GM18951 (cell line): ENCODE results near the gene THYN1.
"Not testable (repeated sequence)": the region's sequence is repeated elsewhere in the genome, so short reads cannot be mapped to it uniquely, and the experiment has no call there.

Source experiments
- POLR2A ChIP-seq: IDR thresholded peaks from 4 replicates; pipeline ENCODE4 v1.6.1; 2011; ENCODE audit warnings: mild to moderate bottlenecking; ENCODE audit not compliant: insufficient read length, insufficient read depth; ENCODE audit errors: extremely low read depth
- in situ Hi-C: fragments of 300-500 bp; cut with MboI; formaldehyde crosslinking; loops from one replicate; pipeline ENCODE4 v1.12.0; 2022; ENCODE audit warnings: low sequenced_read_pairs, mixed read lengths, inconsistent platforms; ENCODE audit not compliant: unreplicated experiment

The THYN1 gene

DNA sequence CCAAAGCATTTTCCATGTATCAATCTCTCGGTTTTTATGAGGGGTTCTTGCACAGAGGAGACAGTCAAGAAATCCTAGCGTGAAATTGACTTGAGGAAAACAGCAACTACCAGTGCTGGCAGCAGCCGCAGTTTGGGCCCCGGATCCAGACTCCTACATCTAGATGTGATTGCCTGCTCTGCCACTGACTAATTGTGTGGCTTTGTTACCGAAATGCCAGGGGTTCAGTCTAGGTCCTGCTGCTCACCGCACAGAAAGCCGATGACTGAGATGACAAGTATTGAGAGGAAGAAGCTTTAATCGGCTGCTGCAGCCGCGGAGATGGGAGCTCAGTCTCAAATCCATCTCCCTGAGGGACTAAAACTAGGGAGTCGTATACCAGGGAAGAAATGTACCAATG lies 14.8 kb upstream of the THYN1 start:
- no peak for TF ChIP-seq POLR2A
- in situ Hi-C loops, result no loop called here

DNA sequence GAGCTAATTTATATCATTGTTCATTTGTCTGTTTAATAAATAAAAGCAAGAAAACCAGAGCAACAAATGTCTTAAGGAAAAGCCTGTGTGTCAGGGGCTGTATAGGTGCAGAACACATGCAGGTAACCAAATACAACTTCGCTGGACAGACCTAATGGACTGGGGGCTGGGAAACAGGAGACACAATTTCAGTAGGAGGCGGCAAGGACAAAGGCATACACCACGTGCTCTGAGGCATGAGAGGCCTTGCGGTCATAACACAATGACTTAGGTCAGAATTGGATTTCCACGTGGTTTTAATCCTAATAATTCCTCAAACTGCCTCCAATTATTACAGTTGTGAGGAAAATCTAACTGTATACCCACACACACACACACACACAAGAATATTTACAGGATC lies 14.3 kb upstream of the THYN1 start:
- no peak for TF ChIP-seq POLR2A
- in situ Hi-C loops, result no loop called here

DNA sequence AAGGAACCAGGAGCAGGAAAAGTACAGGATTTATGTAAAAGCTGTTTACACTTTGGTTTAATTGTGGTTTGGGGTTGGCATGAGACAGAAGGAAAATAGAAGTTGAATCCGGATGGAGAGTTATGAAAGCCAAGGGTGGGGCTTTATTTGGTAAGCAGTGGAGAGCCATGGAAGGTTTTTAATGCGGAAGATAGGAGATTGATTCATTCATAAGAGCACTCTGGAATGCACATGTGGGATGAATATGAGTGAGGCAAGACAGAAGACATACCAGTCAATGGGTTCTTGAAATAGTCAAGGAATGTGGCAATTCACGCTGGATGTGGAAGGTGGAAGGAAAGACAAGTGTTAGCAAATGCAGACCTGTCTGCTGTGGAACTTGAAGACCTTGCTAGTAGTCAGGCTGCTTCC lies 13.7 kb upstream of the THYN1 start:
- TF ChIP-seq POLR2A, result no peak
- in situ Hi-C loops, result no loop called here

DNA sequence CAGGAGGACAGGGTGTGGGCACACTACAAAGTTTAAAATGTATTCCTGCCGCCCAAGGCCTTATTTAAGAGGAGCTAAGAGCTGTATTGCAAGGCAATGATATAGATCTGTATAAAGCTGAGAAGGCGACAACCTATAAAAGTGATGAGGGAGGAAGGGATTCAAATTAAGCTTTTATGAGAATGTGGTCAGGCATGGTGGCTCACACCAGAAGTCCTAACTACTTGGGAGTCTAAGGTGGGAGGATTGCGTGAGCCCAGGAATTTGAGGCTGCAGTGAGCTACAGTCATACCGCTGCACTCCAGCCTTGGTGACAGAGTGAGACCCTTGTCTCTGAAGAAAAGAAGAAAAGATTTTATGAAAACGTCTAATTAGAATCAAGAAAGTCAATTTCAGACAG lies 13.3 kb upstream of the THYN1 start:
- TF ChIP-seq POLR2A, result no peak
- in situ Hi-C loops, result no loop called here

DNA sequence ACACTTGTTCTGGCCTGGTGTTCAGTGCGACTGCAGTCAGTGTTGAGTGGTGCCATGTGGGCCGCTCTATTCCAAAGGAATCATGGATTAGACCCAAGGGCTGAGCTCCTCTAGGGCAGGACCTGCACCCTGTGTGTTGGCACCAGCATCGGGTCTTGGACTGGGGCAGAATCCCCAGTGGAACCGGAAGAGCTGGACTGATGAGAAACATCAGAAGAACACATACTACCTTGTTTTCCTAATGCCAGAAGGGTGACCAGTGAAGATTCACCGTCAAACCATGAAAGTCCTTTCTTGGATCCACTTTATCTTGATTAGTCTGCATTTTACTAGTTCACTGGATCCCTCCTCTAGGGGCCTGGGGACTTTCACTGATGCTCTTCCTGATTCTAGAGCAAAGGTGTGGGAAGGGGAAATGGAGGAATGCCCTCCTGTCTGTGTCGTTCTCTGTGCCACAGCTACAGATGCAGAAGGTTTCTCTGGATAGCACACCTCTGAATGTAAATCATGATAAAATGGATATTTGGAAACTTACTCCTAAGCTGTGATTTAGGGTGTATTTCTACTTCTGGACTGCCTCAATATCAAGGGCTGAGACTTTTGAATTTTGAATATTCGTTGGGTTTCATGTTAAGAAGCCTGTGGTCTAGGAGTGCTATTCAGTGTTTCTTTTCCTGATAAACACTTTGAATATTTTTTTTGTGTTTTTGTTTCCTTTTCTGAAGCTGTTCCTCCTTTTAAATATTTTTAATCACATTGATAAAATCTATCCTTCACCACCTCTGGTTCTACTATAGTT lies 12.0 kb upstream of the THYN1 start:
- in situ Hi-C loops, result no loop called here
- TF ChIP-seq POLR2A, result no peak

DNA sequence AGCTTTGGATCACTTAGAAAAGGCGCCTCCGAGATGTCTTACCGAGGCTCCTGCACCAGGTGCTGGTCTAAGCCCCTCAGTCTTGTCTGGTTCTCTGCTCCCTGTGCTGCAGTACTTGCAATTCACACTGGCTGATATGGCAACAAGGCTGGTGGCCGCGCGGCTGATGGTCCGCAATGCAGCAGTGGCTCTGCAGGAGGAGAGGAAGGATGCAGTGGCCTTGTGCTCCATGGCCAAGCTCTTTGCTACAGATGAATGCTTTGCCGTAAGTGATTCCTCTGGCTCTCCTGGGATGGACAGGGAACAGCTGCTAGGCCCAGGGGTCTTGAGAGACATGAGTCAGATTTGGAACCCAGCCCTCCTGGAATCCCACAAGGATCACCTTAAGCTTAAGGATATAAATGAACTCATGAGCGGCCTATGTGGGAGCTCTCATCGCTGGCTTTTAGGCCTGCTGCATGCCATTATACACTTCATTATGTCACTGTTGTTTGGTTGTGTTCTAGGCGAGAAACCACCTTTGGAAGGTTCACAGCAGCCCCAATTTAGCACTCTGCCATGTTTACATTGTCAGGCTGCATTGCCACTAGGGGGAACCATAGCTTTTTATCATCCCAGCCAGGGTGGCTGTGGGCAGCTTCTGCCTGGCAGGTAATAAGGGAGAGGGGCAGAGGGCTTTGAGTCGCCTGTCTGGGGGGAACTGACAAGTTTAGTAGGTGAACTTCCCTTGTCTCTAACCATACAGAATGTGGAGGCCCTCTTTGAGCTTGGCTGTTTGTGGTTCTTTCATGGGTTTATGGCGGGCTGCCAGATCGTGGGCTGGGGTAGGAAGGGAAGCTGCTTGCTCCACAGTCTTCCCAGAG lies 8.7 kb upstream of the THYN1 start:
- in situ Hi-C loops, result no loop called here
- no peak for TF ChIP-seq POLR2A

DNA sequence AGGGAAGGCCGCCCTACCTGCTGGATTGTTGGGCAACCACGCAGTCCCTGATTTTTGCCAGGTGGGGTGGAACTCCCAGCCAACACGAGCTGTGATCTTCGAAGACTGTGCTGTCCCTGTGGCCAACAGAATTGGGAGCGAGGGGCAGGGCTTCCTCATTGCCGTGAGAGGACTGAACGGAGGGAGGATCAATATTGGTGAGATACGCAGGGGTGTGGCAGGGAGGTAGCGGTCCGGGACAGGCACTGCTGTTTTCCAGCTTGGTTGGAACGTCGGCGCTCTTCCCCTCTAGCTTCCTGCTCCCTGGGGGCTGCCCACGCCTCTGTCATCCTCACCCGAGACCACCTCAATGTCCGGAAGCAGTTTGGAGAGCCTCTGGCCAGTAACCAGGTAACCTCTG lies 7.8 kb upstream of the THYN1 start:
- no peak for TF ChIP-seq POLR2A
- in situ Hi-C loops, result no loop called here

DNA sequence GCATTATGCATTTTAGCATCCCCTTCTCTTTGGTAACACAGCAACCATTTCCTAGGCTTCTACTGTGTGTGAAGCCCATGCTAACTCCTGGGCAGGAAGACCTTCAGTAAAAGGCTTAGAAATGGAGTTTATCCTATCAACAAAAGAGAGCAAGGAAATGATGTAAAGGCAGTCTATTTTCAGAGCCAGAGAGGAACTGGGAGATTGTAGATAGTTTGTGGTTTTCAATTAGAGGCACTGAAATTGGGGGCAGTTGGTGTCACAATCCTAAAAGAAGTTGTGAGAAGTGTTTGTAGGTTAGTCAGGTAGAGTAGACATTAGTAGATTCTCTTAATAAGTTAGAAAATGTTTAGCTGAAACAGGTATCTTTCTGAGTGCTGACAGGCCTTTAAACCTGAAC lies 7.4 kb upstream of the THYN1 start:
- no peak for TF ChIP-seq POLR2A
- in situ Hi-C loops, result no loop called here

DNA sequence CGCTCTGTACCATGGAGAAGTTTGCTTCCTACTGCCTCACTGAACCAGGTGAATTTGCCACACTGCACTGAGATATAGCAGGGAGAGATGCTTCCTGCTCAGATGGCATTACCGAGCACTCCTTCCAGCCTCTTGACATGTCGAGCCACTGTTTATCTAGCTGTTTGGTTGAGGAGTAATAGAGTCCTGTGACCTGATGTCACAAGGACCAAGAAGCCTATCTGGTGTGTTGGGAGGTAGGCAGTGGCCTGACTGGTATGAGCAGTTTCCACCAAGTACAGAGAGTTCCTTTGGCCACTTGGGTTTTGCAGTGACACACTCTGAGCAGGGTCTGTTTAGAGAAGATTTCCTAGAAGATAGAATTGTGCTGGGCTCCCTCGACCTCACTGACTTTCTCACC lies 5.4 kb upstream of the THYN1 start:
- in situ Hi-C loops, result no loop called here
- TF ChIP-seq POLR2A, result no peak

DNA sequence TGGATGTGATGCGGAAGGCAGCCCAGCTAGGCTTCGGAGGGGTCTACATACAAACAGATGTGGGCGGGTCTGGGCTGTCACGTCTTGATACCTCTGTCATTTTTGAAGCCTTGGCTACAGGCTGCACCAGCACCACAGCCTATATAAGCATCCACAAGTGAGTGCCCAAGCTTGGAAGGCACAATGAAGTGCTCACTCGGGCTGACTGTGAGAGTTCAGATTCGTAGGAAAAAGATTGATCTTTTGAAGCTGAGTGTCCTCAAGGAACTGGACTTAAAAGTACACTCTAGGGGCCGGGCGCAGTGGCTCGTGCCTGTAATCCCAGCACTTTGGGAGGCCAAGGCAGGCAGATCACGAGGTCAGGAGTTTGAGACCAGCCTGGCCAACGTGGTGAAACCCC lies 3.9 kb upstream of the THYN1 start:
- in situ Hi-C loops, result no loop called here
- no peak for TF ChIP-seq POLR2A

DNA sequence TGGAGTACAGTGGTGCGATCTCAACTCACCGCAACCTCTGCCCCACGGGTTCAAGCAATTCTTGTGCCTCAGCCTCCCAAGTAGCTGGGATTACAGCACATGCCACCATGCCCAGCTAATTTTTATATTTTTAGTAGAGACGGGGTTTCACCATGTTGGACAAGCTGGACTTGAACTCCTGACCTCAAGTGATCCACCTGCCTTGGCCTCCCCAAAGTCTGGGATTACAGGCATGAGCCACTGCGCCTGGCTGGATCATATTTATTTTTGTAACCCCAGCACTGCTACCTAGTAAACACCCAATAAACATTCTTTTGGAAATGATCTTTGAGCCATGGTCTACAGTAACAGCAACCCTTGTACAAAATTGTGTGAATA lies 2.0 kb upstream of the THYN1 start:
- in situ Hi-C loops, result not testable (repeated sequence)

DNA sequence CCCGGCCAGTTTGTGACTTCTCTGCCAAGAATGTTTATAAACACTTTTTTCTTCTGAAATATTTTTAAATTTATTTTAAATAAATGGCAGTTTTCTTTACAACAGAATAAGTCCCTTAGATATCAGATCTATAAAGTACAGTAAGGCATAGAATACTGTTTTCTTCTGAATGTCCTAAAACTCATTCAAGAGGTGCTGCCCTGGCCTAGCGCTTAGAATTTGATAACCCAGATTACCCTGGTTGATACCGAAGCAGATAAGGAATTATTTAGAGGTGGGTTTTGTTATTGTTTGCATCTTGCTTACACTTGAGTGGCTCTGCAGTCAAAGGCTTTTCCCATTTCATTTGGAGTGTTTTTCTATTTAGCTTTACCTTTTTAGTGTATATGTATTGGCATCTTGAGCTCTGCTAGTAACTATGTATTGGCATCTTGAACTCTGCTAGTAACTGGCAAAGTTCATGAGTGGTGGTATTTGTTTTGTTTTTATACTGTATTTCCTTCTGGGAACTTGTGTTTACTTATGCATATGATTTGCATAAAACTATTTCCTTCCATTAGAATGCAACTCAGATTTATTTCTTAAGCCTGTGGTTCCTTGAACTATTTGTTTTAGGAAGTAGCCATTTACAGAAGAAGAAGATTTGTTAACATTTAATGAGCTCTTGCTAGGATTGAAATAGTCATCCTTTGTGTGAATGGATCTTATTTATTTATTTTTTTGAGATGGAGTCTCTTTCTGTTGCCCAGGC lies 1.5 kb upstream of the THYN1 start:
- in situ Hi-C loops, result no loop called here
- TF ChIP-seq POLR2A, result no peak

DNA sequence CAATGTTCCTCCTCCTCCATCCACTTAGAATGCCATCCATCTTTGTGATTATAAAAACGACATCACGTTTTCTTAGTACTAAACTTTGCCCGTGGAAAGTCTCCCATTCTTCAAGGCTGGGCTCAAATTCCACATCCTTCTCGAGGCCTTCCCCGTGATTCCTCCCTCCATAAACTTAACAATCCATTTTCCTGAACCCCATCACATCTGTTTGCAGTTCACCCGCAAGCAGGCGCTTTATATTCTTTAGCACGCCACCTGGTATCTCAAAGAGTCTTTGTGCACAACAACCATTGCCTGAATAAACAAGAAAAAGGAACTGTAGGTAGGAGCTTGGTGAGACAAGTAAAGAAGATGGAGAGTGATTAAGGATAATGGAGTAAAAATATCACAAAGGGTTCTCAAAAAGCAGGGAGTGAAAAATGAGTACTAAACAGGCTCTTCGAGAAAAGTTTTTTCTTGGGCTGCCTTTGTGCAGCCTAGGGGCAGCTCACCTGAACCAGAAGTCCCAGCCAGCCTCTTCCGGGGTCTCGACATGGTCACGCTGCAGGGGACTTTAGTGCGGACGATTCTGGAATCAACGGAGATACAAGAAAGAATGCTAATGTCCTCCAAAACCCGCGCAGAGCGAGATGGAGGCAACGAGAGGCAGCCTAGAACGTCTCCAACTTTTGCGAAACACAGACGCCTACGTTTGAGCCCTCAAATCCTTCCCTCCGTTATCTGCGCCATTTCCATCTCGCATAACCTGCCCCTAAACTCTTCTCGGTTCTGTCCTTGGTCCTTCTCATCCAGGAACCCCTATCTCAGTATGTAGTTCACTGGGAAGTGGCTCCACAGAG lies 585 bp downstream of the THYN1 start:
- TF ChIP-seq POLR2A, result no peak
- in situ Hi-C loops, result no loop called here
